HepG2 (cell line): ENCODE measurements around the gene LINC00237. TPM values are rescaled to one million over a fixed set of nuclear protein-coding genes. Genes with fewer than 3 reads are reported as not detected.

Experiments used
- ATF6 ChIP-seq: sonication (generic); formaldehyde crosslinking; conservative IDR thresholded peaks from 2 replicates; pipeline ENCODE4 v1.4.0; 2020; ENCODE audit warnings: missing genetic modification reagents
- HNRNPUL1 ChIP-seq: fragments of 200-400 bp; formaldehyde crosslinking; IDR thresholded peaks from 2 replicates; pipeline ENCODE4 v1.6.1; 2017; ENCODE audit warnings: low read depth, mild to moderate bottlenecking, low read length, moderate library complexity
- HOXA3 ChIP-seq: sonication (generic); formaldehyde crosslinking; IDR thresholded peaks from 2 replicates; pipeline ENCODE4 v1.5.0; 2020; ENCODE audit warnings: missing genetic modification reagents
- KDM5B ChIP-seq: sonication (generic); formaldehyde crosslinking; IDR thresholded peaks from 2 replicates; pipeline ENCODE4 v1.4.0; 2020; ENCODE audit warnings: missing genetic modification reagents, mild to moderate bottlenecking, borderline replicate concordance
- KLF11 ChIP-seq: IDR thresholded peaks from 2 replicates; pipeline ENCODE4 v1.6.1; 2016; ENCODE audit warnings: missing compliant biosample characterization
- MIER2 ChIP-seq: IDR thresholded peaks from 2 replicates; pipeline ENCODE4 v1.6.1; 2016; ENCODE audit warnings: missing biosample characterization, missing genetic modification reagents
- MIXL1 ChIP-seq: IDR thresholded peaks from 2 replicates; pipeline ENCODE4 v1.6.1; 2016
- PHF8 ChIP-seq: sonication (generic); formaldehyde crosslinking; IDR thresholded peaks from 2 replicates; pipeline ENCODE4 v1.5.0; 2020; ENCODE audit warnings: missing genetic modification reagents
- PITX1 ChIP-seq: sonication (generic); formaldehyde crosslinking; IDR thresholded peaks from 2 replicates; pipeline ENCODE4 v1.5.1; 2020; ENCODE audit warnings: mild to moderate bottlenecking, missing genetic modification reagents
- RNF2 ChIP-seq: fragments of 450-650 bp; conservative IDR thresholded peaks from 2 replicates; pipeline ENCODE4 v1.6.1; 2016; ENCODE audit warnings: low read depth
- SP5 ChIP-seq: IDR thresholded peaks from 2 replicates; pipeline ENCODE4 v1.6.1; 2016; ENCODE audit warnings: low read depth, borderline replicate concordance
- TBP ChIP-seq: sonication (generic); formaldehyde crosslinking; IDR thresholded peaks from 2 replicates; pipeline ENCODE4 v1.5.0; 2020; ENCODE audit warnings: missing genetic modification reagents
- XBP1 ChIP-seq: sonication (generic); formaldehyde crosslinking; IDR thresholded peaks from 2 replicates; pipeline ENCODE4 v1.5.0; 2020; ENCODE audit warnings: missing genetic modification reagents
- ZBTB14 ChIP-seq: sonication (generic); formaldehyde crosslinking; IDR thresholded peaks from 2 replicates; pipeline ENCODE4 v1.4.0; 2020; ENCODE audit warnings: missing genetic modification reagents
- ZKSCAN5 ChIP-seq: sonication (generic); formaldehyde crosslinking; IDR thresholded peaks from 2 replicates; pipeline ENCODE4 v1.5.1; 2020; ENCODE audit warnings: mild to moderate bottlenecking, missing genetic modification reagents
- ZNF333 ChIP-seq: sonication (generic); formaldehyde crosslinking; IDR thresholded peaks from 2 replicates; pipeline ENCODE4 v1.4.0; 2020; ENCODE audit warnings: mild to moderate bottlenecking, missing genetic modification reagents, borderline replicate concordance
- ZNF407 ChIP-seq: sonication (generic); formaldehyde crosslinking; IDR thresholded peaks from one replicate; pipeline ENCODE4 v1.5.1; 2020; ENCODE audit warnings: mild to moderate bottlenecking, missing genetic modification reagents; ENCODE audit errors: not compliant biosample characterization
- ZNF549 ChIP-seq: sonication (generic); formaldehyde crosslinking; IDR thresholded peaks from 2 replicates; pipeline ENCODE4 v1.5.0; 2020; ENCODE audit warnings: missing genetic modification reagents
- ZNF577 ChIP-seq: sonication (generic); formaldehyde crosslinking; IDR thresholded peaks from 2 replicates; pipeline ENCODE4 v1.4.0; 2020; ENCODE audit warnings: mild to moderate bottlenecking, low read depth, missing genetic modification reagents, borderline replicate concordance
- ZNF652 ChIP-seq: IDR thresholded peaks from 2 replicates; pipeline ENCODE4 v1.6.1; 2016; ENCODE audit warnings: low read depth, borderline replicate concordance
- ZNF749 ChIP-seq: sonication (generic); formaldehyde crosslinking; IDR thresholded peaks from 2 replicates; pipeline ENCODE4 v1.8.0; 2022; ENCODE audit warnings: mild to moderate bottlenecking, missing genetic modification reagents, moderate library complexity, borderline replicate concordance
- polyA plus RNA-seq, 8 experiments: library from polyadenylated mRNA; depleted of rRNA in 3 of 8; stranded (reverse) in 7 of 8; unstranded in 1 of 8; fragments of >200 nt; fragmentation: Illumina TruSeq in 4 of 8; extraction: Trizol in 4 of 8; gene quantifications; 2 replicates each; pipeline versions ENCODE4 v1.2.1 to v1.2.3, GENCODE V29; 2011 to 2016; ENCODE audit warnings: low read depth in 4 of 8, missing spikeins in 1 of 8, mixed read lengths in 1 of 8; ENCODE audit not compliant: insufficient read depth in 1 of 8
- total RNA-seq, 5 experiments: library from RNA; depleted of rRNA; stranded (reverse); fragments of >200 nt; fragmentation: Illumina TruSeq; extraction: Trizol; gene quantifications; 2 replicates each; pipeline ENCODE4 v1.2.3, GENCODE V29; 2016; ENCODE audit warnings: low read depth in 1 of 5

The LINC00237 gene
- total and polyA plus RNA-seq, 2 of the 13 experiments (the other 11 are each of a cell fraction or from before 2014, with no cell fraction given) = not detected

GRCh38 chr20:21134883-21135493 is 28.8 kb upstream of the LINC00237 start (continued):
- TF ChIP-seq ATF6 (CRISPR knock-in tag) (peak; percentile 78; the same call in 1 of the 2 replicates), ZNF549 (CRISPR knock-in tag) (no peak), ZNF749 (CRISPR knock-in tag) (no peak; the same call in 1 of the 2 replicates), ZNF333 (CRISPR knock-in tag) (no peak), KLF11 (CRISPR knock-in tag) (peak; percentile 87; the same call in 1 of the 2 replicates), MIER2 (CRISPR knock-in tag) (peak; percentile 75; the same call in 1 of the 2 replicates), ZBTB14 (CRISPR knock-in tag) (no peak), HOXA3 (CRISPR knock-in tag) (peak; percentile 70), ZNF577 (CRISPR knock-in tag) (no peak), ZNF407 (CRISPR knock-in tag) (no peak), PHF8 (no peak), ZKSCAN5 (CRISPR knock-in tag) (no peak), HNRNPUL1 (no peak), RNF2 (no peak), XBP1 (CRISPR knock-in tag) (no peak), TBP (no peak), KDM5B (no peak), ZNF652 (CRISPR knock-in tag) (peak; percentile 77; the same call in 1 of the 2 replicates), PITX1 (CRISPR knock-in tag) (no peak), MIXL1 (peak; percentile 100), SP5 (CRISPR knock-in tag) (peak; percentile 76; the same call in 1 of the 2 replicates)
